T-helper 2 cell treated with Interferon-gamma antibody and Interleukin-4, amounts not matched to agents 5 μg/mL and 100 μg/mL, for 36 hours (primary cell): ENCODE results near the gene NUP107.
"Not testable (repeated sequence)": the region's sequence is repeated elsewhere in the genome, so short reads cannot be mapped to it uniquely, and the experiment has no call there.

Experiments
- DNase-seq: peaks from one replicate; pipeline ENCODE4 v3.0.0; 2021; ENCODE audit warnings: low spot score
- H3K27ac Mint-ChIP-seq: one replicate; pipeline ENCODE4 v1.8.0; 2021; ENCODE audit warnings: mild to moderate bottlenecking, mixed read lengths
- H3K27me3 Mint-ChIP-seq: one replicate; pipeline ENCODE4 v1.8.0; 2021; ENCODE audit warnings: low read depth, mixed read lengths
- H3K36me3 Mint-ChIP-seq: one replicate; pipeline ENCODE4 v1.8.0; 2021; ENCODE audit warnings: low read depth, mixed read lengths
- H3K4me1 Mint-ChIP-seq: one replicate; pipeline ENCODE4 v1.8.0; 2021; ENCODE audit warnings: low read depth, mixed read lengths
- H3K4me3 Mint-ChIP-seq: one replicate; pipeline ENCODE4 v1.8.0; 2022; ENCODE audit warnings: mild to moderate bottlenecking, moderate library complexity, mixed read lengths
- H3K9me3 Mint-ChIP-seq: one replicate; pipeline ENCODE4 v1.8.0; 2021; ENCODE audit warnings: mixed read lengths

Gene NUP107

GRCh38 chr12:68686595-68687521, at the start of gene NUP107:
Gene NUP107, plus strand, starts transcription at chr12:68686978. Its CDS starts 88 bp downstream, at chr12:68687066.
- Mint-ChIP-seq H3K4me1 (peaks cover 29% of the 10 kb centered on the region), H3K27me3 (no peaks in the 10 kb centered on the region), H3K27ac (peak within 1 kb of the TSS; percentile 94), H3K4me3 (peak within 1 kb of the TSS; percentile 97), H3K9me3 (no peaks in the 10 kb centered on the region), H3K36me3 (peaks cover 20% of the 10 kb centered on the region)
- peak; percentile 97 for DNase-seq

- H3K27ac Mint-ChIP-seq, H3K27me3 Mint-ChIP-seq, H3K4me3 Mint-ChIP-seq, DNase-seq, H3K9me3 Mint-ChIP-seq: not testable (repeated sequence)
- peaks cover 51% of the 10 kb centered on the region for H3K4me1 Mint-ChIP-seq
- H3K36me3 Mint-ChIP-seq, result peaks cover 13% of the 10 kb centered on the region
Measured at GRCh38 chr12:68637439-68637838, 49.3 kb upstream of the NUP107 start.

- H3K9me3 Mint-ChIP-seq, result no peaks in the 10 kb centered on the region
- H3K27ac Mint-ChIP-seq, result peak overlapping the region; percentile 71
- no peak overlapping the region for H3K4me3 Mint-ChIP-seq
- peaks cover 50% of the 10 kb centered on the region for H3K4me1 Mint-ChIP-seq
- DNase-seq, result no peak
- H3K36me3 Mint-ChIP-seq, result peaks cover 16% of the 10 kb centered on the region
- H3K27me3 Mint-ChIP-seq, result no peaks in the 10 kb centered on the region
Measured at GRCh38 chr12:68638171-68638570, 48.6 kb upstream of the NUP107 start.

- Mint-ChIP-seq H3K27me3 (no peaks in the 10 kb centered on the region), H3K9me3 (no peaks in the 10 kb centered on the region), H3K27ac (no peak overlapping the region), H3K4me3 (no peak overlapping the region), H3K36me3 (peaks cover 16% of the 10 kb centered on the region), H3K4me1 (peaks cover 48% of the 10 kb centered on the region)
- DNase-seq, result no peak
Measured at GRCh38 chr12:68638721-68639395, 47.9 kb upstream of the NUP107 start.

GRCh38 chr12:68639396-68639767, 47.4 kb upstream of the NUP107 start:
- no peaks in the 10 kb centered on the region for H3K9me3 Mint-ChIP-seq
- H3K27me3 Mint-ChIP-seq, result no peaks in the 10 kb centered on the region
- no peak overlapping the region for H3K4me3 Mint-ChIP-seq
- no peak for DNase-seq
- H3K4me1 Mint-ChIP-seq, result peaks cover 47% of the 10 kb centered on the region
- H3K27ac Mint-ChIP-seq, result no peak overlapping the region
- H3K36me3 Mint-ChIP-seq, result peaks cover 19% of the 10 kb centered on the region

- H3K36me3 Mint-ChIP-seq, result peaks cover 23% of the 10 kb centered on the region
- H3K4me1 Mint-ChIP-seq, result peaks cover 49% of the 10 kb centered on the region
- peak; percentile 57 for DNase-seq
- no peaks in the 10 kb centered on the region for H3K27me3 Mint-ChIP-seq
- peak overlapping the region; percentile 65 for H3K4me3 Mint-ChIP-seq
- H3K27ac Mint-ChIP-seq, result peak overlapping the region; percentile 58
- no peaks in the 10 kb centered on the region for H3K9me3 Mint-ChIP-seq
Measured at GRCh38 chr12:68641138-68641537, 45.6 kb upstream of the NUP107 start.

GRCh38 chr12:68646484-68646883, 40.3 kb upstream of the NUP107 start:
- Mint-ChIP-seq H3K27ac (no peak overlapping the region), H3K27me3 (no peaks in the 10 kb centered on the region), H3K36me3 (peaks cover 41% of the 10 kb centered on the region), H3K4me3 (no peak overlapping the region), H3K9me3 (no peaks in the 10 kb centered on the region), H3K4me1 (peaks cover 37% of the 10 kb centered on the region)
- DNase-seq, result no peak

- H3K27ac Mint-ChIP-seq, result no peak overlapping the region
- peaks cover 40% of the 10 kb centered on the region for H3K36me3 Mint-ChIP-seq
- peaks cover 29% of the 10 kb centered on the region for H3K4me1 Mint-ChIP-seq
- DNase-seq, result no peak
- H3K27me3 Mint-ChIP-seq, result no peaks in the 10 kb centered on the region
- H3K9me3 Mint-ChIP-seq, result no peaks in the 10 kb centered on the region
- no peak overlapping the region for H3K4me3 Mint-ChIP-seq
Measured at GRCh38 chr12:68647507-68647906, 39.3 kb upstream of the NUP107 start.

GRCh38 chr12:68648179-68648578, 38.6 kb upstream of the NUP107 start:
- H3K4me3 Mint-ChIP-seq, result no peak overlapping the region
- no peak overlapping the region for H3K27ac Mint-ChIP-seq

GRCh38 chr12:68665016-68665569, 21.7 kb upstream of the NUP107 start:
- Mint-ChIP-seq H3K27me3 (no peaks in the 10 kb centered on the region), H3K9me3 (no peaks in the 10 kb centered on the region), H3K27ac (no peak overlapping the region), H3K36me3 (peaks cover 17% of the 10 kb centered on the region), H3K4me3 (no peak overlapping the region), H3K4me1 (peaks cover 12% of the 10 kb centered on the region)
- no peak for DNase-seq

More at GRCh38 chr12:68648179-68648578, 38.6 kb upstream of the NUP107 start:
- Mint-ChIP-seq H3K36me3 (peaks cover 38% of the 10 kb centered on the region), H3K27me3 (no peaks in the 10 kb centered on the region), H3K4me1 (peaks cover 28% of the 10 kb centered on the region), H3K9me3 (no peaks in the 10 kb centered on the region)
- DNase-seq, result no peak

- Mint-ChIP-seq H3K4me3 (no peak overlapping the region), H3K27me3 (no peaks in the 10 kb centered on the region), H3K9me3 (no peaks in the 10 kb centered on the region), H3K27ac (peak overlapping the region; percentile 4), H3K4me1 (peaks cover 20% of the 10 kb centered on the region), H3K36me3 (peaks cover 12% of the 10 kb centered on the region)
- DNase-seq, result no peak
Measured at GRCh38 chr12:68667291-68667690, 19.5 kb upstream of the NUP107 start.

- no peaks in the 10 kb centered on the region for H3K9me3 Mint-ChIP-seq
Measured at GRCh38 chr12:68667896-68668295, 18.9 kb upstream of the NUP107 start.

GRCh38 chr12:68671179-68671578, 15.6 kb upstream of the NUP107 start:
- Mint-ChIP-seq H3K36me3 (peaks cover 6% of the 10 kb centered on the region), H3K4me1 (peaks cover 39% of the 10 kb centered on the region), H3K27ac (peak overlapping the region; percentile 8), H3K4me3 (peak overlapping the region; percentile 6), H3K9me3 (no peaks in the 10 kb centered on the region), H3K27me3 (no peaks in the 10 kb centered on the region)
- no peak for DNase-seq

More at GRCh38 chr12:68667896-68668295, 18.9 kb upstream of the NUP107 start:
- no peak for DNase-seq
- no peaks in the 10 kb centered on the region for H3K27me3 Mint-ChIP-seq
- H3K36me3 Mint-ChIP-seq, result peaks cover 9% of the 10 kb centered on the region
- peaks cover 20% of the 10 kb centered on the region for H3K4me1 Mint-ChIP-seq
- no peak overlapping the region for H3K4me3 Mint-ChIP-seq
- H3K27ac Mint-ChIP-seq, result no peak overlapping the region

- no peaks in the 10 kb centered on the region for H3K27me3 Mint-ChIP-seq
- H3K4me3 Mint-ChIP-seq, result peak overlapping the region; percentile 80
- peaks cover 3% of the 10 kb centered on the region for H3K36me3 Mint-ChIP-seq
- H3K4me1 Mint-ChIP-seq, result peaks cover 34% of the 10 kb centered on the region
- no peaks in the 10 kb centered on the region for H3K9me3 Mint-ChIP-seq
- DNase-seq, result no peak
- H3K27ac Mint-ChIP-seq, result peak overlapping the region; percentile 85
Measured at GRCh38 chr12:68673788-68674187, 13.0 kb upstream of the NUP107 start.
